HG02981 (cell line): Measurements from ENCODE around the gene BMPR1B.

Experiments
- ATAC-seq: cut with Tn5 transposase; IDR thresholded peaks from one replicate; pipeline ENCODE4 v1.9.1; 2021; ENCODE audit warnings: mild to moderate bottlenecking, moderate library complexity; ENCODE audit not compliant: unreplicated experiment

The BMPR1B gene

DNA sequence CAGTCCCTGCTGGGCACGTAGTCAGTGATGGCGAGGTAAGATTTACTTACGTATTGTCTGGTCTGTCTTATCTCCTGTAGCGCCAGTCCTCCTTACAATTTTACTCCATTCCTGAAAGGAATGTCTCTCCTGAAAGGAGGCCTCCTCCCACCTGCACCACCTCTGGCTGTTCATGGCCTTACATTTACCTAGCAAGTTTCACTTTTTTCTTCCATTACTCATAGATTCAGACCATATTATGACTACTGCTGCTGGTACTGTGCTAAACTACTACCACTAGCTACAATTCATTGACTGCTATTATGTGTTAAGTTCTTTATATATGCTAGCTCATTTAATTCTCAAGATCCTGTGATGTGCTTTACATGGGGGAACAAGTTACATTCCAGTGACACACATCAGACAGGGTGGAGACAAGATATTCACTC lies 189.9 kb downstream of the BMPR1B start:
- no peak for ATAC-seq

DNA sequence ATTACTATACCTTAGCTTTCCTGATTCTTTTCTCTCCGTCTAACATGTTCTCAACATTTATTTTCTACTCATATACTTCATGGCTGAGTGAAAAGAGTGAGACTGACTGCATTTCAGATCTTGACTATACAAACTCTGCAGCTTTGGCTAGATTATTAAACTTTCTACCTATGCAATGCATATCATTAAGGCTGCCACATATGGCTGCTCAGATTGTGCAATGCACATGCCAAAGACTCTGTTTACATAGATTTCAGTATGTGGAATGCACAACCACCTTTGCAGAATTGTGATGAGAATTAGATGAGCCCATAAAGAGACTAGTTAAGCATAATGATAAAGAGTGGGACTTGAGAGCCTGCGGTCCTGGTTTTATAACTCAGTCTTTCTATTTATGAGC lies 196.5 kb downstream of the BMPR1B start:
- ATAC-seq, result no peak

DNA sequence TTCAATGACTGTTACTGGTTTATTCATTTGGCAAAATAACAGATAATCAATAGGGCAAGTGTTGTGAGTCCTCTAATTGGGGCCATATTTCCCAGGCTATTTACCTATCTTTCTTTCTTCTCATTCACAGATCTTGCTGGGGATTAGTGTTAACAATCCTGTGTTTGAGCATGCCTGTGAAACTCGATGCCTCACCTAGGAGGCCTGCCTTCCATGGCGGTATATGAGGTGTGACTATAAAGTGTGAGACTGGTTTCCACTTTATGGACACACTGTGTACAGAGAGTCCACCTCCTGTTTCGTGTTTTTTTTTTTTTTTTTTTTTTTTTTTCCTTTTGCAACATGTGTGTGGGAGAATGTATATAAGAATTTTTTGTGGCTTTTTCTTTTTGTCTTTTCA lies 199.3 kb downstream of the BMPR1B start:
- ATAC-seq, result no peak

DNA sequence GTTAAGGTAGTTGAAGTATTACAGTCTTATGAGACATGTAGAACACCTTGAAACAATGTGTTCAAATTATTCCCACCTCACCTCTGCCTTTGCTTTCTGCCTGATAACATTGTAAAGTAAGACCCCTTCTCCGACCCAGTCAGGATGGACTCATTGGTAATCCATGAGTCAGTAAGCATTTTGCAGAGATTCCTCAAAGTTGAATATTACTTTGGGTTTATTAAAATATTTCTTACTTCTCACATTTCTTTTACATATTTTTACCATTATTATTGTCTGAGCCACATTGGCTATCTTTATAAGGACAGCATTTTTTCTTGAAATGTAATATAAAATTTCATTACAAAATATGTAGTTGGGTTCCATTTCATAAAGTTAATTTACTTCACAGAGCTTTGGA lies 201.6 kb downstream of the BMPR1B start:
- ATAC-seq, result no peak

DNA sequence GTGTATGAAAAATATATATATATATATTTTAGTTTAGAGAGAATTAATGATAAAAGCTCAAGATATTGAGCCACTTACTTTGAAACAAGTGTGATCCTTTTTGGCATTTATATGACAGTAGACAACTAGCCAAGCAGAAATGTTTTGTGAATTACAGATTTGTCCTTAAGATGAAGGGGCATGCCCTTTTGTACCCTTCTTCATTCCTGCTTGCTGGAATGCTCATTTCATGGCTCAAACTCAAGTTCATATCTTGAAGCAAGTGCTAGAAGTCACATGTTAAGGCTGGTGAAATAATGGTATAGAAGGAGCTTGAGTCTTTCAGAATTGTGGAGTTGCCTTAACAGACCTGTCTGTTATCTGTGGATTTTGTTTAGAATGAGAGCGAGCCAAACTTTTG lies 203.0 kb downstream of the BMPR1B start:
- no peak for ATAC-seq

DNA sequence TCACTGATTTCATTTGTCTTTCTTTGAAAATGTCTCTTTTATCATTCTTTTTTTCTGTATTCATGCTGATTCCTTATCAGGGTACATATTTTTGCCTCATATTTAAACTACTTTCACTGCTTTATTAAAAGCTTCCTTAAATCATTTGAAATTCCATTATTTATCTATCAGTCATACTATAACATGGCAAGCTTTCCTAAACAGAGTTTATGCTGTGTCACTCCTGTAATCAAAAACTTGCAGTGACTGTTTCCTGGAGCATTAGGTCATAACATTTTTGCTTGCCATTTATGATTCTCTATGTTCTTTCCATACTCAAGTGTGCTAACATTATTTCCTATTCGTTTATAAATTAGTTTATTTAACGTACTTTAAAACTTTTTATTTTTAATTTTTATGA lies 203.7 kb downstream of the BMPR1B start:
- ATAC-seq, result no peak

DNA sequence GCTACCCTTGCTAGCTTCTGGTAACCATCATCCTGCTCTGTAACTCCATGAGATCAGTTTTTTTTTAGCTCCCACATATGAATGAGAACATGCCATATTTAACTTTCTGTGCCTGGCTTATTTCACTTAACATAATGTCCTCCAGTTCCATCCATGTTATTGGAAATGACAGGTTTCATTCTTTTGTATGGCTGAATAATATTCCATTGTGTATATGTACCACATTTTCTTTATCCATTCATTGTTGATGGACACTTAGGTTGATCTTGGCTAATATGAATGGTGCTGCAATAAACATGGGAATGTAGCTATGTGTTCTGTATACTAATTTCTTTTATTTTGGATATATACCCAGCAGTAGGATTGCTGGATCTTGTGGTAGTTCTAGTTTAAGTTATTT lies 204.7 kb downstream of the BMPR1B start:
- no peak for ATAC-seq

DNA sequence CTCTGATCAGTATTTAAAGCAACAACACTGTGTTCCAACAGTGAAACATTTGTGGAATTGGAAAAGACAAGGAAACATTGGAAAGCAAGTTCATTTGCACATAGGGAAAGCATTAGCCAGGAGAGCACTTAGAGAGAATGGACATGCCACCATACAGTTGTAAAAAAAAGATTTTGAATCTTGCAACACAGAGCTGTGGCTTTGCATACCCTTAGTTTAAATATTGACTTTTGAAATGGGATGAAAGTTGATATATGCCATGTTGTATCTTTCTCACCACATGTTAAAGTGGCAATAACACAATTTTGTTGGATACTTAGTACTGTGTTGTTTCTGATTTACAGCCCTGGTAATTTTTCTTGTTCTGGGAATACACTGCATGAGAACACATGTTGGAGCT lies 208.1 kb downstream of the BMPR1B start:
- no peak for ATAC-seq

DNA sequence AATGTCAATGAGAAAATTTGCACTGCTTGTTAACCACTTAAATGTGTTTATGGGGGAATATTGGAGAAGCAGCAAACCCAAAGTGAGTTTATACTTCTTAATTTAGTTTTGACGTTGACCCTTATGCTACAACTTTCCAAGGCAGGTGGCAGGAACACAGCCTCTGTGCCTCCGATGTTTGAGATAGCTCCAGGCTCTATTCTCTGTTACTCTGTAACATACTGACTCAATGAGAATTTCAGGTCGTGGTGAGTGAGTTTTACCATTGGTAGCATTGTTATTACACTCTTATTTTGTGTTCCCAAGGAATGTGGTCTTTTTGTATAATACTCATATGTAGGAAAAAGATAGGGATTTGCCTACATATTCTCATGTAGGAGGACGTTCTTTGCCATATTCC lies 210.7 kb downstream of the BMPR1B start:
- no peak for ATAC-seq

DNA sequence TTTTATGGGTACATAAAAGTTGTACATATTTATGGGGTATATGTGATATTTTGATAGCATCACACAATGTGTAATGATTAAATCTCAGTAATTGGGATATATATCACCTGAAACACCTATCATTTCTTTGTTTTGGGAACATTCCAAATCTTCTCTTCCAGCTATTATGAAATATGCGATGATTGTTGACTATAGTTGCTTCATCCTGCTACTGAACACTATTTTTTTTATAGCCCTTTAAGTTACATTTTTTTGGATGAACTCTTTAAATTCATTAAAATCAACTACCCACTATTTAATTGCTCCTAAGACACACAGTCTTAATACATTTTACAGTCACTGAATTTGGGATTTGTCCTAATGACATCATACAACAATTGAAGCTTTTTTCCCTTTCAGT lies 212.9 kb downstream of the BMPR1B start:
- no peak for ATAC-seq

DNA sequence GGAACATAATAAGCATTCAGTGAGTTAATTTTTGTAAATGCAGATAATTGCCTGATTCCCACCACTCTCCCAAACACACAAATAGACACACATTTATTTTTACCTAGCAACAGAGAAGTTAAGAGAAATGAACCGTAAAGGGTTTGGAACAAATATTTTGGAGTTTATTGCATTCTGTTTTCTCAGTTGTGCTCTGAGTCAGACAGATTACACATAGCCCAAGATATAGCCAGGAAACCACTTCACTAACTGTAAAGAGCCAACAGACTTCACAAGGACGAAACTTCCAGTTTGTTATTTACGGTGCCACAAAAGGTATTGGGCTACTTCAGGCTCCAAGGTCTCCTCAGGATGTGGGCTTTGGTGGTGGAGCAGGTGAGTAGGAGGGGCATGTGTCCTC lies 217.0 kb downstream of the BMPR1B start:
- no peak for ATAC-seq

DNA sequence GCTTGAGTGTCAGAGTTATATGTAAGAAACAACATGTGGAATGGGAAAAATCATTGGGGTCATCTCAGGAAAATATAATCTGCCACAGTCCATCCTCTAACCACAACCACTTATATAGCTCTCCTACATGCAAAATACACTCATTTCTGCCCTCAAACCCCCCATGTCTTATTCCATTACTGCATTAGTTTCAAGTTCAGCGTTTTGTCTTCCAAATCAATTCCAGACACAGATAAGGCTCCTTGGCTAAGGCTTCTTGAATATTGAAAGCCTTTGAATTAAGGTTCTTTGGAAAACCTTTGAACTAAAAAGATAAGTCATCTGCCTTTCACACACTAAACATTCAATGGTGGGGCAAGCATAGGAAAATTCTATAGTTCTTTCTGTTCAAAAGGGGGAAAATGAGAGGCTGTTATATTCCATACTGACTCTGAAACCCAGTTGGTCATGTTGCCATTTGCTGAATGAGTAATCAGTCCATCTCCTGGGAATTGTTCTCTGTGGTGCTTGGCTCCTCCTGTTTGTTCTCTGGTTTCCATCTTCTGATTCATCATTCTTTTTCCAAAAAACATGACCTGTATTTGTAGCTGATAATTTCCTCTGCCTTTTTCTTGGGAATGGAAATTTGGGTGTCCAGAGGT lies 218.7 kb downstream of the BMPR1B start:
- ATAC-seq, result no peak

DNA sequence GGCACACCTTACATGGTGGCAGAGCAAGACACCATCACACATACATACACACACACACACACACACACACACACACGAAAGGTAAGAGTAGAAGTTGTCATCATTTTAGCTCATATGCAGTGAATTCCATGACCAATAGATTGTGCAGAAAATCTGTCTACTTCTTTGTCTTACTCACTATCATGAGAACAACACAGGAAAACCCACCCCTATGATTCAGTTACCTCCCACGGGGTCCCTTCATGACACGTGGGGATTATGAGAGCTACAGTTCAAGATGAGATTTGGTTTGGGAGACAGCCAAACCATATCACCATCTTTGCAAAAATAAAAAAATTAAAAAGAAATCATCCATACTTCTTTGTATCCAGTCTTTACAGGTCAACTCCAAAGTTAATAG lies 221.1 kb downstream of the BMPR1B start:
- ATAC-seq, result no peak

DNA sequence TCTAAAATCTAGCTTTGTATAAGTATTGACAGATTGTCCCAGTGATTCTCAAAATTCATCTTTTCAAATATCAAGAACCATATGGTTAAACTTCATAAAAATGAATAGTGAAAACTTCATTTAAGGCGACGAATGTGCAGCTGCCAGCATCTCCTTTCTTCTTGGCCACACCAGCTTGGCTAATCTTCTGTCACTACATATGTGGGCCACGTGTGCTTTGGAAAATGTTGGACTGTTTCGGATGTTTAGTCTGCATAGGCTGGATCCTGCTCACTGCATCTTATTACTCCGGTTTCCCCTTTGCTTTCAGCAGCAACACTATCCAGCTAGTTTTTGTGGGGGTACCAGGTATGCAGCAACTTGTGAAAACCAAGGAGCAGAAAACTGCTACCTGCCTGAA lies 221.9 kb downstream of the BMPR1B start:
- no peak for ATAC-seq

DNA sequence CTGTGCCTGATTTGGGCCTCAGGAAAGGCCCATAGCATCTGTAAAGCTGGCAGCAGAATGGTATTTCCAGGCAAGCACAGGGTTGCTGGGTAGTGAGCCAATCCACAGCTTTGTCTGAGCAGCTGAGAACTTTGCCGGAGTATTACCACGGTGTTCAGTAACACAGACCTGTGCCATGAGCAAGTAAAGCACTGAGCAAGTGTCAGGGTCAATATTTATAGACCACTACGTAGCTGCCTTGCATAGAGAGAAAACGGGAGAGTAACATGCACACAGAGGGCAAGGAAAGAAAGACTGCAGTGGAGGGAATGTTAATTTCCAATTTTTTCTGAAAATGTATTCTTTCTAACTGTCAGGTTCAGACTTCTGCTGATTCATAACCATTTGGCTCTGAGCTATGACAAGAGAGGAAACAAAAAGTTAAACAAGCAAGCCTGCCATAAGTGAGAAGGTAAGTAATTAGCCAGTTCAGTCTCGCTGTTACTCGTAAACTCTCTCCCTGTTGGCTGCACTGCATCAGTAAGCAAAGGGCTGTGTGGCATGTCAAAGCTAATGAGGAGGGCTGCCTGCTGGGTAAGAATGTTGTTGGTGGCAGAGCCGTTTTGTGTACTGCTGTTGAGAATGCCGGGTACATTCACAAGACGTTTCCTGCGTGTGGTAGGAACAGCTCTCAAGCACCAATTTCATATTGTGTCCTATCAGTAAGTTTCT lies 238.1 kb downstream of the BMPR1B start:
- peak; percentile 44 for ATAC-seq

DNA sequence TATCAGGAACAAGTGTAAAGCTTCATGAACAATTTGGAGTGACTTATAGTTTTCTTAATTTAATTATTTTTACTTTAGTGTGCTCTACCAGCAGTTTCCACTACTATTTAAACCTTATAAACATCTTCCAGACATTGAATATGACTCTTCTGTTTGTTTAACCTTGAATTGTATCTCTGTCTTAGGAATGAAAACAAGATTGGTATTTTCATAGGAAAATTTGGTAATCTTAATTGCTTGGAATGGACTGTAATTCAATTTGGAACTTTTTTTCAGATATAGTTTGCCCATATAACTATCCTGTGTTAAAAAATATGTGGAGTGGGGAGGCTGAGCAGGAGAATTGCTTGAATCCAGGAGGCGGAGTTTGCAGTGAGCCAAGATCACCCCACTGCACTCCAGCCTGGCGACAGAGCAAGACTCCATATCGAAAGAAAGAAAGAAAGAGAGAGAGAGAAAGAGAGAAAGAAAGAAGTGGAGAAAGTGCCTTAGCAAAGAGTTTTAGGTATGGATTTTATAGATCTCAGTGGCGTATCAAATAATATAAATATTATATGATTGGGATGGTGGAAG lies 242.4 kb downstream of the BMPR1B start:
- no peak for ATAC-seq

DNA sequence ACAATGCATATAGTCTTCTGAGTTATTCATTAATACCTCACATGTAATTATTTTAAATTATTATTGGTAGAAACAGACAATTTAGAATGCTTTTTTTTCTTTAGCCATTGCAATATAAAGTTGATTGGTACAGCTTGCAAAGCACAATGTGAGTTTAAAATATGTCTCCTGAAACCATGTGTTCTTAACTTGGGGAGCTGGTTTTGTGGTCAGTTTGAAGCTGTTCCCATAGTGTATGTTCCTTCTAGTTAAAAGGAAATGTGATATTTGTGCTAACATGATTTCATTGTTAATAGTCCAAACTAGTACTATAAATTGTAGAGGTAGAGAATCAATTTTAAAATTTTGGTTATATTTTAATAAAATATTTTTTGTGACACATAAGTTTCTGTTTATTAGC lies 247.2 kb downstream of the BMPR1B start:
- no peak for ATAC-seq

DNA sequence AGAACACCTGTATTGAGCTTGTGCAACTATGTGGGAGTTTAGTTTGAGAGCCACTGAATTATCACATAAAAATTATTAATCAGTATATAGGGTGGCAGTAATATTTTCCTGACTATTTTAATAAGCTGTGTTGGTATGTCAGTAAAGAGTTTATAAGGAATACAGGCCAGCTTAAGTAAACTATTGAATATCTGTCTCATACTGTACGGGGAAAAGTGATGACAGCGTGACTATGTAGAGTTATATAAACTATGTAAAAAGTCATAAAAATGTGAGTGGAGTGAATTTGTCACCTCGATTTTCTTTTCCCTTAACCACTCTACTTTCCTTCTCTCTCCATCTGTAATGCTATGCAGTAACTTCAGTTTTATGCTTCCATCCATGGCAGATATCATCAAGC lies 250.2 kb downstream of the BMPR1B start:
- ATAC-seq, result no peak

DNA sequence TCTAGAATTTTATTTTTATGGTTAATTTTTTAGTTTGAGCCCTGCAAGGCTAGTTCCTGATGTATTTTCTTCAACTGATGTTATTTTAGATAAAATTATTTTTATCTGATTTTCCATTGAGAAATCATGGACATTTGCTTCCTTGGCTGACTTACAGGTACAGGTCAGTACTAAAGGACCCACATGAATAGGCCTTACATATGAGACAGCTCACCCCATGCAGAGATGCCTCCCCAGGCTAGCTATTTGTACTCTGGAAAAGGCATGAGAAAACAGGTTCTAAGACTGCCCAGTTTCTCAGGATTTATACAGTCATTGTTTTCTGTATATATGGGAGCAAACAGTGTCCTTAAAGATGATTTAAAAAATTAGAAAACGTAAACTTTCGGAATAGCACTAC lies 255.5 kb downstream of the BMPR1B start:
- ATAC-seq, result no peak

DNA sequence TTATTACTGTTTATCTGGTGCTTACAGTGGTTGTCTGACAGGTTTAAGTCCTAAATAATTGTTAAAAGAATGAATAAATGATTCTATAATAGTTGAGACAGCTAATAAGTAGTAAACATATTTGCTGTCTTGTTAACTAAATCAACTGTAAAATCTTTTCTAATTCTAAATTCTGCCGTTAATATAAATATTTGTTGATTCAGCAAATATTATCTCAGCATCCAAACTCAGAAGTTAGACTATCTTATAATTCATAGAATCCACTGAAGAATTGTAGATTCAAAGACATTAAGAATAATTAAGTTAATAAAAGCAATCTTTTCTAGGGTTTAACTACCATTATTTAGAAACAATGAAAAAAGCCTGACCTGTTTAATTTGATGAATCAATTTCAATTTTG lies 256.3 kb downstream of the BMPR1B start:
- no peak for ATAC-seq

DNA sequence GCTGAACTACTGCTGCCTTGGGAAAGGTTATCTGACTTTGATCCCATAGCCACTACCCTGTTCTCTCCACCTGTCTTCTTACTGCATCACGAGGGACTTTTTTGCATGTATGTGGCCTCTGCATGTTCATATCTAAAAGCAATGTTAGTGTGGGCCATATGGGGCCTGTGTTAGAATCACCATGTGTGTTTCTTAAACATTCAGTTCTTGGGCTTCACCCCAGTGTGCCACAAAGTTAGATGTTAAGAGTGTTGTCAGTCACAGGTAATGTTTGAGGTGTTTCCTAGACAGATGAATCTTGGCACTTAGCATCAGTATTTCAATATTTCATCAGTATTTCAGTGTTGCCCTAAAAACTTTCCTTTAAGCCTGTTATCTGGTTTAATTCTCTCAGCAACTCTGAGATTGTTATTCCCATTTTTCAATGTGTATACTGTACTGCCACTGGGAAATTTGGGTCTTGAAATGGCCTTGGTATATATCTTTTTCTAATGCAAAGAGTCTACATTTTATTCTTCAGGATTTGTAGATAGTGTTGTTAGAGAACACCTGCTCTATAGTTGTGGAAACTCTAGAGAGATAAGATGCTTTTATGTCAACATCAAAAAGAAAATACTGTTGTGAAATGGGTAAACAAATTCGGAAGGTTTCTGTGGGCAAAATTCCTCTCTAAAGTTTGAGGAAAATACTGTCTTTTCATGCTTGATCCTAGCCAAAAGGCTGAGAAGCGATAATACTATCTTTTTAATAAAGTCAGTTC lies 259.7 kb downstream of the BMPR1B start:
- no peak for ATAC-seq

DNA sequence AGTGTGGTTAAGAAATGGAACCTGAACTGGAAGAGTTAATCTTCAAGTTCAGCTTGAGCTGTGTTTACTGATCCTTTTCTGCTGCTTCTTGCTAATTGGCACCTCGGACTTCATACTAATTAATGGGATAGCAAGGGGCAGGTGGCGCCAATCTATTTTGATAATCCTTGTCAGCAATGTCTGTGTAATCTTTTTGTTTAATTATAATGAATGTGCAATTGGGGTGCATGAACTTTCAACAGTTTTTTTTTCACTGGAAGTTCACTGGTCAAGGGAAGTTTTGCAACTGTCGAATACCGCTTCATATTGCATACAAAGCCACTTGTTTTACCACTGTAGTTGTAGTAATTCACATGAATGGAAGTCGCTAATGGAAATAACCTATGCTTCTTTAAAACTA lies 261.0 kb downstream of the BMPR1B start:
- no peak for ATAC-seq
